Right lobe of liver (tissue), 6 donors: ENCODE measurements around the gene RAB11FIP3. TPM values are rescaled to one million over a fixed set of nuclear protein-coding genes. Genes with fewer than 3 reads are reported as not detected.

Experiments used
- ATAC-seq, 4 donors: fragments of 200-7000 bp; cut with Tn5 transposase; one replicate each; pipeline ENCODE4 v1.9.1; 2020; ENCODE audit warnings: mild to moderate bottlenecking in 4 of 4, moderate library complexity in 4 of 4
- DNase-seq, 3 donors: peaks; one replicate each; pipeline ENCODE4 v3.0.0-alpha.2; 2020
- H3K27ac ChIP-seq, 3 donors: fragments of 200-600 bp; one replicate each; pipeline ENCODE4 v1.8.0; 2022
- H3K27me3 ChIP-seq, 2 donors: fragments of 200-600 bp; one replicate each; pipeline ENCODE4 v1.8.0; 2022
- H3K36me3 ChIP-seq, 4 donors: fragments of 200-600 bp; sonication (generic) in 1 of 4; one replicate each; pipeline versions ENCODE4 v1.5.1 to v1.8.0; 2017 to 2022; ENCODE audit warnings: control low read depth in 1 of 4
- H3K4me1 ChIP-seq, 4 donors: fragments of 200-600 bp; sonication (generic) in 1 of 4; one replicate each; pipeline versions ENCODE4 v1.5.1 to v1.8.0; 2017 to 2022; ENCODE audit warnings: control low read depth in 1 of 4
- H3K4me3 ChIP-seq, 3 donors: fragments of 200-600 bp; one replicate each; pipeline ENCODE4 v1.8.0; 2022
- H3K9me3 ChIP-seq, 4 donors: fragments of 200-600 bp; sonication (generic) in 1 of 4; one replicate each; pipeline versions ENCODE4 v1.5.1 to v1.8.0; 2017 to 2022; ENCODE audit warnings: control low read depth in 1 of 4
- POLR2A ChIP-seq: fragments of 450-650 bp; IDR thresholded peaks from one replicate; pipeline ENCODE4 v1.6.1; 2017; ENCODE audit warnings: antibody characterized with exemption, mild to moderate bottlenecking
- WGBS: methylation state at CpG from one replicate; pipeline ENCODE4 v1.1.6; 2018; ENCODE audit warnings: low coverage, low lambda C conversion rate; ENCODE audit not compliant: insufficient coverage; ENCODE audit errors: missing lambda C conversion rate; 5-methylcytosine and 5-hydroxymethylcytosine counted together
- intact Hi-C, 2 donors: fragments of 100-400 bp; cut with DNase I; formaldehyde crosslinking; loops; one replicate each; pipeline versions ENCODE4 v1.11.2 to v1.14.1; 2022
- total RNA-seq, 6 experiments: library from RNA; depleted of rRNA in 2 of 6; stranded (reverse); fragments of >200 nt in 2 of 6; fragmentation: NEBNext Ultra II Directional in 3 of 6; extraction: Animal tissue kit (Norgen Biotek cat#: 25700) in 3 of 6; gene quantifications; one replicate each; pipeline versions ENCODE4 v1.1.0 to v1.2.4, GENCODE V29; 2016 to 2023
- TF ChIP-seq, protein P1 (sequence below), 4 donors: fragments of 200-600 bp in 3 of 4; fragments of 450-650 bp in 1 of 4; IDR thresholded peaks; one replicate each; pipeline versions ENCODE4 v1.5.1 to v1.8.0; 2016 to 2022; ENCODE audit warnings: antibody characterized with exemption in 4 of 4, mild to moderate bottlenecking in 2 of 4
- donor health status: DM: no; HTN: yes; CAD: no.
- donor health status: DM: no; HTN: no; CAD: no.
- donor health status: DM: no; HTN: no; CAD: no.
- donor health status: DM: no; HTN: yes; CAD: no.
- donor health status: DM: no; HTN: yes; CAD: no.

The RAB11FIP3 gene
- total RNA-seq, 6 experiments from 2014 or later: 19.5 to 38.3 (median 25.5) TPM

DNA sequence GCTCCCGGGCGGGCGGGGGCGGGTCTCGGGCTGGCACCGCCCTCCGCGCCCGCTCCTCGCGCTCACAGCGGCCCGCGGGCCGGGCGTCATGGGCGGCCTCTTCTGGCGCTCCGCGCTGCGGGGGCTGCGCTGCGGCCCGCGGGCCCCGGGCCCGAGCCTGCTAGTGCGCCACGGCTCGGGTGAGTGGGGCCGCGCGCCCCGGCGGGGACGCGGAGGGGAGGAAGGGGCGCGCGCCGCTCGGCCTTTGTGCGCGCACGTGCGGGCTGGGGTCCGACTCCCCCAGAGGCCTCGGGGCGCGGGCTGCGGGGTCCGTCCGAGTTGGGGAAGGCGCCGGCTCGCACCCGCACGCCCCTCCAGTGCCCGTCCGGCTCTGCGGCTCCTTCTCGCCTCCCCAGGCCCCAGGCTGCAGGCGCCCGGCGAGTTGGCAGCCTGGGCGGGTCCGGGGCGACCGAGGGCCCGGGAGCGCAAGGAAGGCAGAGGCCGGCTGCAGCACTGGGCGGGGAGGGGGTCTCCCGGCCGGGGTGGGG lies 28.3 kb upstream of the RAB11FIP3 start, which contains the start of gene NME4:
TSS of gene NME4 (plus strand) at position 65 of the 527 bp plus-strand sequence. CDS start at position 89, 24 bp downstream.
- Histone ChIP-seq H3K36me3 (no peaks in the 10 kb centered on the region), H3K9me3 (no peaks in the 10 kb centered on the region), H3K27me3 (no peaks in the 10 kb centered on the region), H3K4me3 (peak within 1 kb of the TSS; percentile 30 to 65 (median 46)), H3K4me1 (peaks cover 0 to 6% (median 0%) of the 10 kb centered on the region in 4 donors), H3K27ac (peak within 1 kb of the TSS in 1 of 3 donors; percentile 43)
- intact Hi-C loops: loop anchor here in 1 of 2 donors (10.0 kb wide), 1 partner anchor 98 kb away; no protein-coding TSS in a partner anchor
- DNase-seq: peak in 1 of 3 donors; percentile 52
- ATAC-seq: peak in 1 of 4 donors; percentile 5
- TF ChIP-seq, protein P1, sequence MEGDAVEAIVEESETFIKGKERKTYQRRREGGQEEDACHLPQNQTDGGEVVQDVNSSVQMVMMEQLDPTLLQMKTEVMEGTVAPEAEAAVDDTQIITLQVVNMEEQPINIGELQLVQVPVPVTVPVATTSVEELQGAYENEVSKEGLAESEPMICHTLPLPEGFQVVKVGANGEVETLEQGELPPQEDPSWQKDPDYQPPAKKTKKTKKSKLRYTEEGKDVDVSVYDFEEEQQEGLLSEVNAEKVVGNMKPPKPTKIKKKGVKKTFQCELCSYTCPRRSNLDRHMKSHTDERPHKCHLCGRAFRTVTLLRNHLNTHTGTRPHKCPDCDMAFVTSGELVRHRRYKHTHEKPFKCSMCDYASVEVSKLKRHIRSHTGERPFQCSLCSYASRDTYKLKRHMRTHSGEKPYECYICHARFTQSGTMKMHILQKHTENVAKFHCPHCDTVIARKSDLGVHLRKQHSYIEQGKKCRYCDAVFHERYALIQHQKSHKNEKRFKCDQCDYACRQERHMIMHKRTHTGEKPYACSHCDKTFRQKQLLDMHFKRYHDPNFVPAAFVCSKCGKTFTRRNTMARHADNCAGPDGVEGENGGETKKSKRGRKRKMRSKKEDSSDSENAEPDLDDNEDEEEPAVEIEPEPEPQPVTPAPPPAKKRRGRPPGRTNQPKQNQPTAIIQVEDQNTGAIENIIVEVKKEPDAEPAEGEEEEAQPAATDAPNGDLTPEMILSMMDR (IDR thresholded peaks at IDR 0.05): no peak
- no peak for TF ChIP-seq POLR2A
- under 1% methylated on average over 24 of the region's 75 CpGs for WGBS

DNA sequence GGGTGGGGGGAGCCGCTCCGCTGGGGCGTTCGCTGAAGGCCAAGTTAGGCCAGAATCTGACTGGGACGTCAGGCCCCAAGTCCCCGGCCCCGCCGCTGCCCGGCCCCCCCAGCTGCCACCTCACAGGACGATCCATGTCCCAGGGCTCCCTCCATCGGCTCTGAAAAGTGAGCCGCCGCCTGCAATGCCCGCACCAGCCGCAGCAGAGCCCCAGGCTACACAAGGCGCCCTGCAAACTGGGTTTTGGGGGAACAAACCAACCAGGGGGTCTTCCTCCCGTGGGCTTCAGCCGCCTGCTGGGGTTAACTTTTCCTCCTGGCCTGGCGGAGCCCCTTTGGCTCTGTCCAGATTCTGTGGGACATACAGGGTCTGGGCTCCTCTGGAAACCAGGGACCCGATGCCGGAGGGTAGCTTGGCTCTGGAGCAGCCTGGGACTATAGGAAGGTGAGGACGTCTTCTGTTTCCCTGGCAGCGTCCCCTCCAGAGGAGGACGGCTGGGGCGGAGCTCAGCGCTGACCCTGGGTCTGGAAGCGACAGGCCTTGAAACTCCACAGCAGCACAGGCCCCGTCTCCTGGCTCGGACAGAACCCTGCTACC lies 27.6 kb upstream of the RAB11FIP3 start:
- peak; percentile 72 to 76 (median 72) for DNase-seq
- TF ChIP-seq POLR2A: no peak
- TF ChIP-seq, protein P1 (IDR thresholded peaks at IDR 0.05): peak; percentile 26 to 39 (median 31)
- no peaks in the 10 kb centered on the region for H3K9me3 ChIP-seq
- no peak overlapping the region for H3K4me3 ChIP-seq
- intact Hi-C loops: loop anchor here in 1 of 2 donors (10.0 kb wide), 1 partner anchor 97 kb away; no protein-coding TSS in a partner anchor
- H3K36me3 ChIP-seq: no peaks in the 10 kb centered on the region
- H3K4me1 ChIP-seq: peaks cover 0 to 10% (median 0%) of the 10 kb centered on the region in 4 donors
- WGBS: 30% methylated on average over 2 of the region's 29 CpGs
- peak; percentile 20 to 46 (median 34) for ATAC-seq
- no peak overlapping the region for H3K27ac ChIP-seq
- no peaks in the 10 kb centered on the region for H3K27me3 ChIP-seq

DNA sequence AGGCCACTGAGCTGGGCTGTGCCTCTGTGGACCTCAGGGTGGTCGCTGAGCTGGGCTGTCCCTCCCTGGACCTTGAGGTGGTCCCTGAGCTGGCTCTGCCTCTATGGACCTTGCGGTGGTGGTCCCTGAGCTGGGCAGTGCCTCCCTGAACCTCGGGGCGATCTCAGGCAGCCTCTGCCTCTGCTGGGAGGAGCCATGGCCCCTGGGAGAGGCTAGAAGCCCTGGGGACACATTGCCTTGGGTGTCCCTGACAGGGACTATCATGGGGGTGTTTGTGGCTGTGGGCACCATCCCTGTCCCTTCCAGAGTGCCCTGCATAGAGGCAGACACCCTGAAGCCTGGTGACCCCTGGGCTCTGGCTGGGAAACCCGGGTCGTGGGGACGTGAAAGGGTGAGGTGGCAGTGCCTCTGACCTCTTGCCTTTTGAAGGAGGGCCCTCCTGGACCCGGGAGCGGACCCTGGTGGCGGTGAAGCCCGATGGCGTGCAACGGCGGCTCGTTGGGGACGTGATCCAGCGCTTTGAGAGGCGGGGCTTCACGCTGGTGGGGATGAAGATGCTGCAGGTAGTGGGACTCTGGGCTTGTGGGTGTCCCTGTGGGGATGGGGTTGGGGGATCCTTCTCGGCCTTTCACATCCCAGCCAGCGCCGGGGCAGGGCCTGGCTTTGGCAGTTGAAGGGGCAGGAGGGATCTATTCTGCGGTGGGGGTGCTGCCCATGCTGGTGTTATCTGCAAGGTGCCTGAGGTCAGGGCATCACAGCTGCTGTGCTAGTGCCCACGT lies 26.7 kb upstream of the RAB11FIP3 start:
- H3K9me3 ChIP-seq: no peaks in the 10 kb centered on the region
- no peak for TF ChIP-seq POLR2A
- TF ChIP-seq, protein P1 (IDR thresholded peaks at IDR 0.05): no peak
- no peaks in the 10 kb centered on the region for H3K27me3 ChIP-seq
- H3K27ac ChIP-seq: no peak overlapping the region
- no peak overlapping the region for H3K4me3 ChIP-seq
- no peaks in the 10 kb centered on the region for H3K36me3 ChIP-seq
- DNase-seq (no peak), ATAC-seq (no peak)
- H3K4me1 ChIP-seq: peaks cover 0 to 18% (median 0%) of the 10 kb centered on the region in 4 donors
- intact Hi-C loops: loop anchor here in 1 of 2 donors (10.0 kb wide), 1 partner anchor 96 kb away; no protein-coding TSS in a partner anchor
- WGBS: 80% methylated on average over 2 of the region's 24 CpGs

DNA sequence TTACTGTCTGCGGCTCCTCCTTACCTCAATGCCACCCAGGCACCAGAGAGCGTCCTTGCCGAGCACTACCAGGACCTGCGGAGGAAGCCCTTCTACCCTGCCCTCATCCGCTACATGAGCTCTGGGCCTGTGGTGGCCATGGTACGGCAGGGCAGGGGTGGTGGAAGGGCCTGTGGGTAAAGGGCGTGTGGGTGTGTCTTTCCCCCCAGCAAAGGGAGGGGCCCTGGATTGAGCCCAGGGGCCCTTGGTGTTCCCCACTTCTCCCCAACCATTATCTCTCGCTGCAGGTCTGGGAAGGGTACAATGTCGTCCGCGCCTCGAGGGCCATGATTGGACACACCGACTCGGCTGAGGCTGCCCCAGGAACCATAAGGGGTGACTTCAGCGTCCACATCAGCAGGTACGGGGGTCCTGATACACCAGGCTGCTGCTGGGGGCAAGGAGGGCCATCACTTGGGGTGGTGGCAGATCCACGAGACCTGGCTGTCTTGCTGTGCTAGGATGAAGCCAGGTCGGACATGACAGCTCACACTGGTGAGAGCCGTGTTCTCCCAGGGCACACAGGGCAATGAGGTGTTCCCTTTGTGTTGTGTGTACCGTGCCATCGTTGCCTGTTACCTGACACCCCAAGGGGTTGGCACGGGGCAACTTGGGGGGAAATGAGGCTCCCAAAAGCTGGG lies 26.0 kb upstream of the RAB11FIP3 start:
- no peaks in the 10 kb centered on the region for H3K9me3 ChIP-seq
- no peaks in the 10 kb centered on the region for H3K36me3 ChIP-seq
- ATAC-seq (no peak), DNase-seq (no peak)
- intact Hi-C loops: loop anchor here in 1 of 2 donors (10.0 kb wide), 1 partner anchor 95 kb away; no protein-coding TSS in a partner anchor
- peaks cover 0 to 20% (median 0%) of the 10 kb centered on the region in 4 donors for H3K4me1 ChIP-seq
- no peaks in the 10 kb centered on the region for H3K27me3 ChIP-seq
- 80% methylated on average over 2 of the region's 22 CpGs for WGBS
- H3K27ac ChIP-seq: no peak overlapping the region
- TF ChIP-seq, protein P1 (IDR thresholded peaks at IDR 0.05): no peak
- TF ChIP-seq POLR2A: no peak
- no peak overlapping the region for H3K4me3 ChIP-seq
